HG02588 (cell line): Measurements from ENCODE around the gene LRRN4CL.
"Not testable (repeated sequence)": the region's sequence is repeated elsewhere in the genome, so short reads cannot be mapped to it uniquely, and the experiment has no call there.

Experiments used
- ATAC-seq: cut with Tn5 transposase; IDR thresholded peaks from one replicate; pipeline ENCODE4 v1.9.1; 2021; ENCODE audit warnings: mild to moderate bottlenecking, moderate library complexity; ENCODE audit not compliant: unreplicated experiment

LRRN4CL gene

GRCh38 chr11:62677156-62677555 is 12.2 kb downstream of the LRRN4CL start:
- ATAC-seq, result no peak

GRCh38 chr11:62676698-62677097 is 12.6 kb downstream of the LRRN4CL start:
- ATAC-seq, result no peak

- not testable (repeated sequence) for ATAC-seq
Measured at GRCh38 chr11:62675415-62675814, 13.9 kb downstream of the LRRN4CL start.

GRCh38 chr11:62673196-62673525 is 16.2 kb downstream of the LRRN4CL start:
- no peak for ATAC-seq

GRCh38 chr11:62671608-62672389 is 17.5 kb downstream of the LRRN4CL start, which contains the start of the genes LBHD1 and UQCC3:
Gene LBHD1 (minus strand): TSS chr11:62672267. CDS start chr11:62670031, 2,236 bp downstream.
Gene UQCC3 (plus strand): TSS chr11:62671673. CDS start chr11:62671746, 73 bp downstream.
- ATAC-seq, result peak; percentile 47

GRCh38 chr11:62671236-62671607 is 18.1 kb downstream of the LRRN4CL start:
- ATAC-seq, result peak; percentile 20

GRCh38 chr11:62669420-62670161 is 19.7 kb downstream of the LRRN4CL start:
- ATAC-seq, result no peak

GRCh38 chr11:62667460-62667859 is 21.9 kb downstream of the LRRN4CL start:
- no peak for ATAC-seq

GRCh38 chr11:62666259-62666926 is 22.9 kb downstream of the LRRN4CL start:
- ATAC-seq, result no peak

GRCh38 chr11:62665599-62666258 is 23.6 kb downstream of the LRRN4CL start:
- ATAC-seq, result peak; percentile 18

GRCh38 chr11:62665075-62665598 is 24.2 kb downstream of the LRRN4CL start, which contains the start of the genes C11orf98 and CSKMT:
Gene C11orf98 (minus strand): TSS chr11:62665210. CDS start chr11:62665169, 41 bp downstream.
Gene CSKMT (plus strand): TSS chr11:62665312. CDS start chr11:62665880, 568 bp downstream.
- ATAC-seq, result peak; percentile 80

- ATAC-seq, result no peak
Measured at GRCh38 chr11:62664405-62665074, 24.8 kb downstream of the LRRN4CL start.

GRCh38 chr11:62656796-62657429 is 32.4 kb downstream of the LRRN4CL start:
- ATAC-seq, result no peak

- no peak for ATAC-seq
Measured at GRCh38 chr11:62654297-62654696, 35.0 kb downstream of the LRRN4CL start.

GRCh38 chr11:62652161-62653006 is 36.9 kb downstream of the LRRN4CL start:
- ATAC-seq, result no peak

- not testable (repeated sequence) for ATAC-seq
Measured at GRCh38 chr11:62650283-62650682, 39.0 kb downstream of the LRRN4CL start.

- no peak for ATAC-seq
Measured at GRCh38 chr11:62649486-62649885, 39.8 kb downstream of the LRRN4CL start.

- no peak for ATAC-seq
Measured at GRCh38 chr11:62648967-62649364, 40.4 kb downstream of the LRRN4CL start.
